GM04504 (cell line): ENCODE measurements around the gene LSP1.
"Not testable (repeated sequence)": the region's sequence is repeated elsewhere in the genome, so short reads cannot be mapped to it uniquely, and the experiment has no call there.

Source experiments
- DNase-seq: peaks from one replicate; pipeline ENCODE4 v3.0.0-alpha.2; 2012; ENCODE audit warnings: low read depth

Gene LSP1, protein sequence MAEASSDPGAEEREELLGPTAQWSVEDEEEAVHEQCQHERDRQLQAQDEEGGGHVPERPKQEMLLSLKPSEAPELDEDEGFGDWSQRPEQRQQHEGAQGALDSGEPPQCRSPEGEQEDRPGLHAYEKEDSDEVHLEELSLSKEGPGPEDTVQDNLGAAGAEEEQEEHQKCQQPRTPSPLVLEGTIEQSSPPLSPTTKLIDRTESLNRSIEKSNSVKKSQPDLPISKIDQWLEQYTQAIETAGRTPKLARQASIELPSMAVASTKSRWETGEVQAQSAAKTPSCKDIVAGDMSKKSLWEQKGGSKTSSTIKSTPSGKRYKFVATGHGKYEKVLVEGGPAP

DNA sequence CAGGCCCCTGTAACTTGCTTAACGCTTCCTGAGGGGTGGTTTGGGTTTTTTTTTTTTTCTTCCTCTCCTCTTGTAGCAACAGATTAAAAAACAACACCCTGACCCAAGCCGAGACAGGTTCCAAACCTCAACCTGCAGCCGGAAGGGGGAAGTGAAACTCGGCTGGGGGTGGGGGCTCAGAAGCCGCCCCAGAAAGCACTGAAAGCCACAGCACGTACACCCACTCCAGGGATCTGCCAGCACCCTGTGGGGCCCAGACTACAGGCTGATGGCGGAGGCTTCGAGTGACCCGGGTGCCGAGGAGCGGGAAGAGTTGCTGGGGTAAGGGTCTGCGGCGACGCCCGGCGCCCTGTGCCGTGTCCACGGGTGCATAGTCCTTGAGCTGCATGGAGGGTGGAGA is at the start of gene LSP1:
Gene LSP1, plus strand, starts transcription at position 208 of the 400 bp plus-strand sequence. Its CDS starts 61 bp downstream, at position 269.
- no peak for DNase-seq

GRCh38 chr11:1803246-1803645 is 49.6 kb upstream of the LSP1 start:
- no peak for DNase-seq

- not testable (repeated sequence) for DNase-seq
These were observed 48.9 kb upstream of the LSP1 start for GRCh38 chr11:1803835-1804519.

DNA sequence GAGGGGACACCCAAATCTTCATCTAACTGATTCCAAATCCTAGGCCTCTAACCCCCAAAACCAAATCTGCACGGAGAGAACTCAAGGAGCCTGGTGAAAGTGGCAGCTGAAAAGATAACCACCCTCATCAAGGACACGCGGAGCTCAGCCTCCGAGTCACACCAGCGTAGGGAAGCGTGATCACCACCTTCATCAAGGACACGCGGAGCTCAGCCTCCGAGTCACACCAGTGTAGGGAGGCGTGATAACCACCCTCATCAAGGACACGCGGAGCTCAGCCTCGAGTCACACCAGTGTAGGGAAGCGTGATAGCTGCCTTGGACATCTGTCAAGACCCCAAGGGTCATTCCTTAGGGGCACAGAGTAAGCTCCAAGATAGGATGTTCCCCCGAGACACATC is 47.4 kb upstream of the LSP1 start:
- DNase-seq = no peak

DNA sequence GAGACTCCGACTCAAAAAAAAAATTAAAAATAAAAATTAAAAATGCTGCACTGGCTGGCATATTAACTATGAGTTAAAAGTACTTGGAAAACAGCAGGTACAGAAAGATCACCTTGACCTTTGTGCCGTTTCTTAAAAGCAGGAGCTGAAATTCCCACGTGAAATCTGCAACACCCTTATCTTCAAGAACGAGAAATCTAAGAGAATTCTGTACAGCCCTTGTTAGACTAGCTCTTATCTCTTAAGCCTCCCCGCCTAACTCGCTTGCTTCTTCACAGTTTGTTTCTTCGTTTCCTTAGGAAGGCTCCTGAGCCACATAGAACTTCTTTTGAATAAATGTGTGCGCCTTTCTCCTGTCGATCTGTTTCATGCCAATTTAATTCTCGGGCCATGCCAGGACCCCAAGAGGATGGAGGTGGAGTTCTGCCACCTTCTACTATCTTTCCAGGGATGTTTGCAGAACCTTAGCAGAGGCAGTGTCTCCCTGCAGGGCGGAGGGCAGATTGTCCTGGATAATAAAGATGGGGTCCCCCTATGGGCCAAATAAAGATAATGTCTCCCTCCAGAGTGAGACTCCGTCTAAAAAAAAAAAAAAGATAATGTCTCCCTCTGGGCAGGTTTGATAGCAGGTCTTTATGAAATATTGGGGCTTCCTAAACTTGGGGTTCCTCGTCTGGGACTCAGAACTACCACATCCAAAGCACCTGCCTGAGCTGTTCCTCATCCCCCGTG is 45.5 kb upstream of the LSP1 start:
- no peak for DNase-seq

DNA sequence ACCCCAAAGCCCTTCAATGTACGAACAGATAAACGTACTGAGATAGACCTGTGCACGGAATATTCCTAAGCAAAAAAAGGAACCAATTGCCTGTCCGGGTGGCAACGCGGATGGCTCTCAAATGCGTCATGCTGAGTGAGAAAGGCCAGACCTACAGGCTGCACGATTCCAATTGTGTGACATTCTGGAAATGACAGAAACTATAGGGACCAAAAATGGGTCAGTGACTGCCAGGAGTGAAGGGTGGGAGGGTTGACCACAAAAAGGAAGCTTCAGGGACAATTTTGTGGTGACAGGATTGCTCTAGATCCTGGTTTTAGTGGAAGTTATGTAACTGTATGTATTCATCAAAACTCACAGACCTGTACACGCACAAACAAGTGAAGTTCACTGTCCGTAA is 42.1 kb upstream of the LSP1 start:
- no peak for DNase-seq

DNA sequence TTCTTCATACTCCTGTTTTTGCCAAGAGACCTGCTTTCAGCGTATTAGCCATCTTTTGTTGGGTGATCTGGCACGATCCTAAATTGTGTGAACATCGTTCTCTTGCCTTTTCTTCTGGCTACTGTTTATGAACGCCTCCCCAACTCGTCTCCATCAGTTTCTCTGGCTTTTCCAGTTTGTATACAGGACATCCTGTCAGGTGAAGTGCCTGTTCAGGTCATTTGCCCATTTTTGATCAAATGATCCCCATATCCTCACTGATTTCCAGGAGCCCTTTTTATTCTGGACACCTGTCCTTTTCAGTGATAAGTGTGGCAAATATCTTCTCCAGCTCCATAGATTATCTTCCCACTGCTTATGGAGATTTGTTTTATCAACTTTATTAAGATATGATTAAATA is 40.6 kb upstream of the LSP1 start:
- no peak for DNase-seq

DNA sequence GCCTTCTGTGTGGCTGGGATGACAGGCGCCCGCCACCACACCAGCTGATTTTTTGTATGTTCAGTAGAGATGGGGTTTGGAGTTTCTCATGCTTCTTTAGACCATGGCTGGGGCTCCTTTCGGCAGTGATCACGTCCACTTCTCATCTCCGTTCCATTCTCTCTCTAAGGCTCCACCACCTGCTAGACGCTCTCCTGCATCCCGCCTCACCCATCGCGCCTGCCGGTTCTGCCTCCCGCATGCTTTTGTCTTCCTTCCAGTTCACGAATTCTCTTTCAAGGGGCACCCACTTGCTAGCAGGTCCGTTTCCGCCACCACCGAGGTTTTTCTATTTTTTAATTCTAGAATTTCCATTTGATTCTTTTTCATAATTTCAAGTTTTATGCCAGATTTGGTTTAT is 40.1 kb upstream of the LSP1 start:
- DNase-seq = no peak

DNA sequence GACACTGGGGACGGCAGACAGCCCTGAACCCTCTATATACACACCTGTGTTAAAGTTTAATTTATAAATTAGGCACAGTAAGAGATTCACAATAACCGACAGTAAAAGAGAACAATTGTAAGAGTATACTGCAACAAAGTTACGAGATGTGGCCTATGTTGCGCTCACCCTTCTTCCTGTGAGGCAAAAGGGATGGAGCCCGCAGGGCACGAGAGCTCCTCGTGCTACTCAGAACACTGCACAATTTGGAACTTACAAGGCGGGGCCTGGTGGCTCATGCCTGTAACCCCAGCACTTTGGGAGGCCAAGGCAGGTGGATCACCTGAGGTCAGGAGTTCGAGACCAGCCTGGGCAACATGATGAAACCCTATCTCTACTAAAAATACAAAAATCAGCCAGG is 39.5 kb upstream of the LSP1 start:
- DNase-seq = not testable (repeated sequence)

GRCh38 chr11:1814691-1815090 is 38.2 kb upstream of the LSP1 start:
- DNase-seq = no peak

- DNase-seq = no peak
These were observed 37.6 kb upstream of the LSP1 start for GRCh38 chr11:1815311-1815710.

DNA sequence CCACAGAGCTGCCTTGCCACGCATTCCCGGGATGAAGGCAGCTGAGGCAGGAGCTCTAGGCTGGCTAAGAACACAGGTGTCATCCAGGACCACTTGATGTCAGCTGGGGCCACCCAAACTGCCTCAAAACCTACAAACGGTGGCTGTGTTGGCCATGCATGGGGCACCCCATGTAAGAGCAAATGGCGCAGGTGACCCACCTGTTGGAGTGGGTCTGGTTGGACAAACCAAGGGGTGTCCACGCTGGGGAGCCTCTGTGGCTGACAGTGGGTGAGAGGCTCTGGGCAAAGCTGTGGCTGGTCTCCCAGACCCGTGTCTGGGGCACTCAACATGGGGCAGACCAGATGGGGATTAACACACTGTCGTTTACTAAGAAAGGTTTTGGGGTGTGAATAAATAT is 37.1 kb upstream of the LSP1 start:
- DNase-seq = no peak

GRCh38 chr11:1817000-1817399 is 35.9 kb upstream of the LSP1 start:
- DNase-seq = no peak

DNA sequence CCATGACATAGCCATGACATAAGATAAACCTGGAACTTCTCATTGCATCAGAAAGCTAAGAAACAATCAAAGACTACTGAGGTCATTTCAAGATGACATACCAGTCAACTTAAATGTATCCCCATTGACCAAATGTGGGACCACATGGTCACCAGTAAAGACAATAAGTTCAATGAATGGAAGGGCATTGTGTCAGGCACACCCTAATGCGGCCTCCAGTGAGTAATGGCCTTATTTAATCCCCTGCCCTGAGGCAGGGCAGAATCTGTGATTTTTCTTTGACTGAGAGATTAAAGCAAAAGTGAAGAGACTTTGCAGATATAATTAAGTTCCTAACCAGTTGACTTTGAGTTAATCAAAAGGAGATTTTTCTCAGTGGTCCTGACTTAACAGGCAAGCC is 35.4 kb upstream of the LSP1 start:
- DNase-seq = no peak

GRCh38 chr11:1819074-1819473 is 33.8 kb upstream of the LSP1 start:
- no peak for DNase-seq

DNA sequence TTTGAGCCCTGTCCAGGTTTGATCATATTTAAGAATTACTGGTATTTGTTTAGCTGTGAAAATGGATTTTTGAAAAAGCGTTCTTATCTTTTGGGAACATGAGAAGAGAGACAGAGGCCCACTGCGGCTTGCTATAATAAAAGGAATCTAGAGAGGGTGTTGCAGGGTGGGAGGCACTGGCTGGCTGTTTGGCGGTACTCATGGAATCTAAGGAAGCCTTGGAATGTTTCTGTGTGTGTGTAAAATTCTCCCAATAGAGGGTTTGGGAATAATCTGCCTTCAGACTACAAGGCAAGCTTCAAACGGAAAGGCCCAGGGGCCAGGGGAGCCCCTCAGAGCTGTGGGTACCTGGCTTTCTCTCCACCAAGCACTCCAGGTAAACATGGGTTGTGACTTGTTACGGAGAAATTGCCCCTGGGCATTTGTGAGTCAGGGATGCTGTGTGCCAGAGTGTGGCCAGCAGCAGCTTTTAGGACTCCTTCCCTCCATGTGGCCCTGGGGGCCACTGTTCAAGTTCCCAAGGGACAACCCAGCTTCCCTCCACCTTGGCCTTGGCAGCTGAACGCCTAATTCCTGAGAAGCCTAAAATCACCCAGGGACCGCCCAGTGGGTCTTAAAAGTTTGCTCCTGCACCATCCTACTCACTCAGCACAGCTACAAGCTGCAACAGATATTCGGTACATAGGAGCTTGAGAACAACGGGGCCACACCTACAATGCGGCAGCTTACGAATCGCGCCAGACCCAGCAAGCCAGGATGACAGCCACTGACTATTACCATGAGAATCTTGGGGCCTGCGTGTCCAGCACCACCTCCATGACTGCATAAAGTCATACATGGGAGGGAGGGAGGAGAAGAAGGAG is 32.2 kb upstream of the LSP1 start:
- no peak for DNase-seq

GRCh38 chr11:1821562-1821961 is 31.3 kb upstream of the LSP1 start:
- DNase-seq = no peak

- DNase-seq = no peak
These were observed 30.1 kb upstream of the LSP1 start for GRCh38 chr11:1822648-1823375.

GRCh38 chr11:1823376-1824220 is 29.3 kb upstream of the LSP1 start:
- DNase-seq = no peak

- DNase-seq = no peak
These were observed 28.5 kb upstream of the LSP1 start for GRCh38 chr11:1824221-1825038.
